Heart right ventricle (tissue), 16 donors: Measurements from ENCODE around the gene HPSE. TPM values are rescaled to one million over a fixed set of nuclear protein-coding genes. Genes with fewer than 3 reads are reported as not detected.

Experiments used
- ATAC-seq, 8 donors: fragments of 200-7000 bp; cut with Tn5 transposase; one replicate each; pipeline ENCODE4 v1.9.1; 2020; ENCODE audit warnings: mild to moderate bottlenecking in 8 of 8, moderate library complexity in 8 of 8, moderate number of reproducible peaks in 1 of 8
- DNase-seq, 2 donors: peaks; one replicate each; pipeline ENCODE4 v3.0.0-alpha.2; 2020
- H3K27ac ChIP-seq, 10 donors: fragments of 200-600 bp; sonication (generic) in 2 of 10; one replicate each; pipeline versions ENCODE4 v1.5.0 to v1.8.0; 2020 to 2022; ENCODE audit warnings: mild to moderate bottlenecking in 3 of 10
- H3K27me3 ChIP-seq, 7 donors: fragments of 200-600 bp; one replicate each; pipeline ENCODE4 v1.8.0; 2021 to 2022; ENCODE audit warnings: mild to moderate bottlenecking in 2 of 7
- H3K36me3 ChIP-seq, 9 donors: fragments of 200-600 bp; sonication (generic) in 1 of 9; one replicate each; pipeline versions ENCODE4 v1.5.0 to v1.8.0; 2020 to 2022; ENCODE audit warnings: mild to moderate bottlenecking in 2 of 9
- H3K4me1 ChIP-seq, 9 donors: fragments of 200-600 bp; sonication (generic) in 1 of 9; one replicate each; pipeline versions ENCODE4 v1.5.0 to v1.8.0; 2020 to 2022; ENCODE audit warnings: mild to moderate bottlenecking in 4 of 9
- H3K4me3 ChIP-seq, 10 donors: fragments of 200-600 bp; sonication (generic) in 2 of 10; one replicate each; pipeline versions ENCODE4 v1.5.0 to v1.8.0; 2020 to 2022; ENCODE audit warnings: mild to moderate bottlenecking in 7 of 10, moderate library complexity in 2 of 10
- H3K9me3 ChIP-seq, 11 donors: fragments of 200-600 bp in 10 of 11; sonication (generic) in 2 of 11; one replicate each; pipeline versions ENCODE4 v1.5.0 to v1.8.0; 2013 to 2022; ENCODE audit warnings: mild to moderate bottlenecking in 2 of 11, control low read depth in 1 of 11, moderate library complexity in 1 of 11
- CTCF ChIP-seq, 9 donors: fragments of 200-600 bp; sonication (generic) in 2 of 9; IDR thresholded peaks; one replicate each; pipeline versions ENCODE4 v1.5.0 to v1.8.0; 2021 to 2022; ENCODE audit warnings: antibody characterized with exemption in 9 of 9, mild to moderate bottlenecking in 5 of 9, moderate library complexity in 1 of 9
- WGBS, 2 donors: extraction: QIAGEN DNeasy Blood & Tissue Kit; methylation state at CpG; one replicate each; pipeline ENCODE4 v1.1.7; 2013; ENCODE audit warnings: inconsistent platforms in 1 of 2; 5-methylcytosine and 5-hydroxymethylcytosine counted together
- intact Hi-C, 10 donors: fragments of 100-400 bp; cut with DNase I; formaldehyde crosslinking; loops; one replicate each; pipeline versions ENCODE4 v1.11.1 to v1.14.2; 2022
- polyA plus RNA-seq, 2 donors: library from polyadenylated mRNA; stranded (reverse); fragments of 200-250 nt; gene quantifications; one replicate each; pipeline ENCODE4 v1.2.3, GENCODE V29; 2013
- total RNA-seq, 10 donors: library from RNA; stranded (reverse); fragmentation: NEBNext Ultra II Directional in 3 of 10; extraction: Animal tissue kit (Norgen Biotek cat#: 25700) in 3 of 10; gene quantifications; one replicate each; pipeline versions ENCODE4 v1.2.1 to v1.2.4, GENCODE V29; 2021 to 2023
- donor health status: Arrhythmogenic right ventricular cardiomyopathy.
- donor health status: ischemic (EF 13 %, LVEDD 7.1; RV severe dilation, severe dysfunction).
- donor health status: healthy with polysubstance abuse.
- donor health status: DM: no; HTN: yes; CAD: no.
- donor health status: DM: no; HTN: no; CAD: no.
- donor health status: ischemic (EF 25% LVEDD 6.9; RV normal size, moderate dysfunction).
- donor health status: ischemic (EF 25% LVEDD 5.7; RV mildly dilated, moderate dysfunction).
- donor health status: healthy.
- donor health status: DM: yes; HTN: yes; CAD: no.
- donor health status: Ischemic cardiomyopathy.
- donor health status: ischemic (EF 35%, LVEDD 5.7; RV mildly dilated, moderate dysfunction).
- donor health status: nonischemic (EF 11% LVEDD 7.7; RV severe dilation, severe dysfunction).
- donor health status: DM: yes; HTN: yes; CAD: no.
- donor health status: PGD.
- donor health status: ischemic (EF 29% LVEDD 5.4; RV normal size, mild dysfunction).
- donor health status: nonischemic (EF 23%, LVEDD 6.1; RV moderate dilation, normal function).

The HPSE gene
- total and polyA plus RNA-seq, 12 donors = 0.15 to 2.4 (median 0.39) TPM

- ATAC-seq (no peak), DNase-seq (no peak)
- Histone ChIP-seq H3K9me3 (no peaks in the 10 kb centered on the region), H3K36me3 (peaks cover 0 to 9% (median 0%) of the 10 kb centered on the region in 9 donors), H3K4me3 (no peak overlapping the region), H3K27me3 (peaks cover 0 to 4% (median 0%) of the 10 kb centered on the region in 7 donors), H3K4me1 (peaks cover 0 to 32% (median 0%) of the 10 kb centered on the region in 9 donors), H3K27ac (peak overlapping the region in 1 of 10 donors; percentile 74)
- intact Hi-C loops = no loop called here
- no peak for TF ChIP-seq CTCF (IDR thresholded peaks at IDR 0.05)
- 68 to 70% methylated on average over 4 of the region's 4 CpGs for WGBS, 2 donors
Observed at GRCh38 chr4:83317671-83318070, 17.0 kb downstream of the HPSE start.

GRCh38 chr4:83316459-83317165 is 18.0 kb downstream of the HPSE start:
- ATAC-seq (peak in 1 of 8 donors; percentile 56), DNase-seq (no peak)
- Histone ChIP-seq H3K27me3 (peaks cover 0 to 4% (median 0%) of the 10 kb centered on the region in 7 donors), H3K4me1 (peaks cover 0 to 25% (median 0%) of the 10 kb centered on the region in 9 donors), H3K9me3 (no peaks in the 10 kb centered on the region), H3K4me3 (no peak overlapping the region), H3K27ac (peak overlapping the region in 1 of 10 donors; percentile 74), H3K36me3 (peaks cover 0 to 9% (median 0%) of the 10 kb centered on the region in 9 donors)
- TF ChIP-seq CTCF (IDR thresholded peaks at IDR 0.05) = no peak
- 82 to 83% methylated on average over 13 of the region's 13 CpGs for WGBS, 2 donors
- intact Hi-C loops = no loop called here

GRCh38 chr4:83315341-83315870 is 19.2 kb downstream of the HPSE start:
- no peak for DNase-seq
- no peak overlapping the region for H3K27ac ChIP-seq
- TF ChIP-seq CTCF (IDR thresholded peaks at IDR 0.05) = no peak
- peaks cover 0 to under 1% (median 0%) of the 10 kb centered on the region in 7 donors for H3K27me3 ChIP-seq
- peaks cover 0 to 14% (median 0%) of the 10 kb centered on the region in 9 donors for H3K4me1 ChIP-seq
- 93 to 95% methylated on average over 4 of the region's 4 CpGs for WGBS, 2 donors
- H3K9me3 ChIP-seq = no peaks in the 10 kb centered on the region
- no peak overlapping the region for H3K4me3 ChIP-seq
- intact Hi-C loops = no loop called here
- ATAC-seq = no peak
- H3K36me3 ChIP-seq = peaks cover 0 to 16% (median 0%) of the 10 kb centered on the region in 9 donors

- H3K27me3 ChIP-seq = peaks cover 0 to 9% (median 0%) of the 10 kb centered on the region in 7 donors
- ATAC-seq = no peak
- H3K9me3 ChIP-seq = no peaks in the 10 kb centered on the region
- H3K27ac ChIP-seq = no peak overlapping the region
- H3K4me1 ChIP-seq = no peaks in the 10 kb centered on the region
- H3K36me3 ChIP-seq = peaks cover 0 to 20% (median 0%) of the 10 kb centered on the region in 9 donors
- DNase-seq = no peak
- WGBS, 2 donors = 67 to 75% methylated on average over 4 of the region's 4 CpGs
- no peak for TF ChIP-seq CTCF (IDR thresholded peaks at IDR 0.05)
- intact Hi-C loops = no loop called here
- no peak overlapping the region for H3K4me3 ChIP-seq
Observed at GRCh38 chr4:83308672-83309071, 26.0 kb downstream of the HPSE start.
